Tibial nerve (tissue), 3 donors: ENCODE results near the gene IL16.

Experiments used
- POLR2A ChIP-seq, 2 donors: fragments of 450-650 bp; IDR thresholded peaks; one replicate each; pipeline ENCODE4 v1.6.1; 2017; ENCODE audit warnings: antibody characterized with exemption in 2 of 2, mild to moderate bottlenecking in 2 of 2, moderate library complexity in 2 of 2
- TF ChIP-seq, protein P1 (sequence below), 5 experiments: fragments of 200-600 bp in 3 of 5; fragments of 450-650 bp in 2 of 5; sonication (generic) in 3 of 5; IDR thresholded peaks; one replicate each; pipeline ENCODE4 v1.5.1; 2016 to 2019; ENCODE audit warnings: antibody characterized with exemption in 5 of 5, mild to moderate bottlenecking in 3 of 5, moderate library complexity in 2 of 5

GRCh38 chr15:81165535-81165934 is 31.1 kb upstream of the IL16 start:
- TF ChIP-seq, protein P1, sequence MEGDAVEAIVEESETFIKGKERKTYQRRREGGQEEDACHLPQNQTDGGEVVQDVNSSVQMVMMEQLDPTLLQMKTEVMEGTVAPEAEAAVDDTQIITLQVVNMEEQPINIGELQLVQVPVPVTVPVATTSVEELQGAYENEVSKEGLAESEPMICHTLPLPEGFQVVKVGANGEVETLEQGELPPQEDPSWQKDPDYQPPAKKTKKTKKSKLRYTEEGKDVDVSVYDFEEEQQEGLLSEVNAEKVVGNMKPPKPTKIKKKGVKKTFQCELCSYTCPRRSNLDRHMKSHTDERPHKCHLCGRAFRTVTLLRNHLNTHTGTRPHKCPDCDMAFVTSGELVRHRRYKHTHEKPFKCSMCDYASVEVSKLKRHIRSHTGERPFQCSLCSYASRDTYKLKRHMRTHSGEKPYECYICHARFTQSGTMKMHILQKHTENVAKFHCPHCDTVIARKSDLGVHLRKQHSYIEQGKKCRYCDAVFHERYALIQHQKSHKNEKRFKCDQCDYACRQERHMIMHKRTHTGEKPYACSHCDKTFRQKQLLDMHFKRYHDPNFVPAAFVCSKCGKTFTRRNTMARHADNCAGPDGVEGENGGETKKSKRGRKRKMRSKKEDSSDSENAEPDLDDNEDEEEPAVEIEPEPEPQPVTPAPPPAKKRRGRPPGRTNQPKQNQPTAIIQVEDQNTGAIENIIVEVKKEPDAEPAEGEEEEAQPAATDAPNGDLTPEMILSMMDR (IDR thresholded peaks at IDR 0.05), result no peak
- no peak for TF ChIP-seq POLR2A (IDR thresholded peaks at IDR 0.05)
